22Rv1 (cell line): ENCODE results near the gene NID1.

Source experiments
- ZFX ChIP-seq: fragments of 450-650 bp; IDR thresholded peaks from 2 replicates; pipeline ENCODE4 v1.6.1; 2017; ENCODE audit warnings: antibody characterized with exemption, borderline replicate concordance
- TF ChIP-seq, protein P1 (sequence below): fragments of 450-650 bp; IDR thresholded peaks from 2 replicates; pipeline ENCODE4 v1.5.1; 2017; ENCODE audit warnings: mild to moderate bottlenecking

DNA sequence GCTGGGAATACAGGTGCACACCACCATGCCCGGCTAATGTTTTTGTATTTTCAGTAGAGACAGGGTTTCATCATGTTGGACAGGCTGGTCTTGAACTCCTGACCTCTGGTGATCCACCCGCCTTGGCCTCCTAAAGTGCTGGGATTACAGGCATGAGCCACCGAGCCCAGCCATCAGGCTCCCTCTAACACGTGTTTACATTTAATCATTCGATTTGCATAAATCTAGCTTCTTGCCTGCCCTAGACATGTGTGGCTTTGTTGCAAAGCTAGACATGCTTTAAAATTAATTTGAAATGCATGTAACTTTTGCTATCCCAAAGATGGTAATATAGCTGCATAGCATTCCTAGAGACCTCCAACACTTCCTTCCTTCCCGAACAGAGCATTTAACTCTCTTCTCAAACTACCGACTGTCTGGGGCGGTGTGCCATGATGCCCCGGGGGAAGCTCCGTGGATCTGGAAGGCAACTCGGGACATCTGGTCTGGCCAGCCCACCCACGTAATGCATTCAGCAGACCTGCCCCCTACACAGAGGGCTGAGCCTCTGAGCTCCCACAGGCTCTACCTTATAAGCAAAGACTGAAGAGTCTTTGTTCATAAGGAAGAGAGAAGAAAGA lies 34.6 kb upstream of the NID1 start:
- no peak for TF ChIP-seq ZFX
- TF ChIP-seq, protein P1, sequence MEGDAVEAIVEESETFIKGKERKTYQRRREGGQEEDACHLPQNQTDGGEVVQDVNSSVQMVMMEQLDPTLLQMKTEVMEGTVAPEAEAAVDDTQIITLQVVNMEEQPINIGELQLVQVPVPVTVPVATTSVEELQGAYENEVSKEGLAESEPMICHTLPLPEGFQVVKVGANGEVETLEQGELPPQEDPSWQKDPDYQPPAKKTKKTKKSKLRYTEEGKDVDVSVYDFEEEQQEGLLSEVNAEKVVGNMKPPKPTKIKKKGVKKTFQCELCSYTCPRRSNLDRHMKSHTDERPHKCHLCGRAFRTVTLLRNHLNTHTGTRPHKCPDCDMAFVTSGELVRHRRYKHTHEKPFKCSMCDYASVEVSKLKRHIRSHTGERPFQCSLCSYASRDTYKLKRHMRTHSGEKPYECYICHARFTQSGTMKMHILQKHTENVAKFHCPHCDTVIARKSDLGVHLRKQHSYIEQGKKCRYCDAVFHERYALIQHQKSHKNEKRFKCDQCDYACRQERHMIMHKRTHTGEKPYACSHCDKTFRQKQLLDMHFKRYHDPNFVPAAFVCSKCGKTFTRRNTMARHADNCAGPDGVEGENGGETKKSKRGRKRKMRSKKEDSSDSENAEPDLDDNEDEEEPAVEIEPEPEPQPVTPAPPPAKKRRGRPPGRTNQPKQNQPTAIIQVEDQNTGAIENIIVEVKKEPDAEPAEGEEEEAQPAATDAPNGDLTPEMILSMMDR: no peak
